GM18502 (cell line): ENCODE measurements around the gene SRSF1.
"Not testable (repeated sequence)": the region's sequence is repeated elsewhere in the genome, so short reads cannot be mapped to it uniquely, and the experiment has no call there.

ENCODE experiments used
- ATAC-seq: cut with Tn5 transposase; IDR thresholded peaks from one replicate; pipeline ENCODE4 v1.9.1; 2021; ENCODE audit warnings: mild to moderate bottlenecking; ENCODE audit not compliant: unreplicated experiment, poor library complexity

The SRSF1 gene

GRCh38 chr17:57971572-57971971, 35.5 kb downstream of the SRSF1 start:
- ATAC-seq: no peak

DNA sequence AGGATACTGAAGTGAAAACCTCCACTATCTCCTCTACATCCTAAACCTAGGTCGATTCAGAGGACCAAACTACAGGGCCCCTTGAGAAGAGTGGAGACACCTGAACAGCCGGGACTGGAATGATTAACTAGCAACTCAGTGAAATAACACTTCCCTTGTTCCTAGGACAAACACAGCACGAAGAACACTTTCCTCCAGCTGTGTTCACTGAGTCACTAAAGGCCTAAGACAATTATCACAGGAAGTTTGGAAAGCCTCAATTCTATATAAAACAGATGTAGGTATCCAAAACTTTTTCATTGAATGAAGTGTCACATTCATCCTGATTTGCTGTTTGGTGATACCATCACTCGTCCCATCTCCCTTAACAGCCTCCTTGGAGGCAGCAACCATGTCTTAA, 36.3 kb downstream of the SRSF1 start:
- ATAC-seq: no peak

GRCh38 chr17:57968456-57968855, 38.6 kb downstream of the SRSF1 start:
- ATAC-seq: no peak

GRCh38 chr17:57966875-57967274, 40.2 kb downstream of the SRSF1 start:
- ATAC-seq: no peak

DNA sequence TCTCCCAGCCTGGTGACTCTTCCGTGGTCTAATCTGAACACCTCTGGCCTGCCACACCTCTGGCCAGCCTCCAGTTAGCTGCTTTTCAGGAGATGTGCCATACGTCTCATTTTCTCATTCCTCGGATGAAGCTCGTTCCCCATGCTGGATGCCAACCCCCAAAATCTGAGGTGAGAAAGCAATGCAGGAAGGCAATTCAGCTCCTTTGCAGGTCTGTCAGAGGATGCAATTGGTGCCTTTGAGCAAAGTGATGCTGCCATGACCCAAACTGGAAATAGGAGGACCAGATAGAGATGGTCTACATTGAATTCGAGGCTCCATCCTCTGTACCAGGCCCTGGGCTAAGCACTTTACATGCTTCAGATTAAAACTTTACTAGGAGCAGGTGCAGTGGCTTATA, 40.8 kb downstream of the SRSF1 start:
- ATAC-seq: no peak

- ATAC-seq: no peak
These were observed 41.4 kb downstream of the SRSF1 start for GRCh38 chr17:57965521-57966160.

DNA sequence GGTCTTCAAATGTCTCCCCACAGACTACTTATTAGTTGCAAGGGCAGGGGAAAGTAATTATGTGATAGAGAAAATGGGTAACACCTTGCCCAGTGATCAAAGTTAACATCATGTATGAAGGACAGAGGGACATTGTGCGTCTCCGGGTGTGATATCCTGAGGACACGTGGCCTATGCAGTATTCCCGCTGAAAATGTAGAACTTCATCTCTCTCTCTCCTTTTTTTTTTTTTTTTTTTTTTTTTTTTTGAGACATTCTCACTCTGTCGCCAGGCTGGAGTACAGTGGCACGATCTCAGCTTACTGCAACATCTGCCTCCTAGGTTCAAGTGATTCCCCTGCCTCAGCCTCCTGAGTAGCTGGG, 43.9 kb downstream of the SRSF1 start:
- no peak for ATAC-seq

- ATAC-seq: no peak
These were observed 44.5 kb downstream of the SRSF1 start for GRCh38 chr17:57962279-57963148.

DNA sequence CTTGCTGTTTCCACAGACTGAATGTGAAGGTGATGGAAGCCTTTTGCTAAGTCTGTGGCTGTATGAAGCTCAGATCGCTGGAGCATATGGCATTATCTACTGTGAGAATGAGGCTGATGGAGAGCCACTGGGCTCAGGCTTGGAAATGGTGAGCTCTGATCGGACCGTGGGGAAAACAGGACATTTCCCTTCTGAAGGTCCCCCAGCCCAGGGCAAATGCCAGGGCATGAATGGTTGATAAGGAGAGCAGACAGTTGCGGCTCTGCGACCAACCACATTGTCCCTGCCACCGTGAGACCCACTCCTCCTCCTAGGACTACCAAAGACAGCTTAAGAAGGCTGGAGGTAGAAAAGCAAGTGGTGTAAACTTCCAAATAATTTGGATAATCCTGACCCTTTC, 47.1 kb downstream of the SRSF1 start:
- ATAC-seq: no peak

- not testable (repeated sequence) for ATAC-seq
These were observed 48.7 kb downstream of the SRSF1 start for GRCh38 chr17:57958391-57958790.

- ATAC-seq: no peak
These were observed 49.2 kb downstream of the SRSF1 start for GRCh38 chr17:57957886-57958285.

DNA sequence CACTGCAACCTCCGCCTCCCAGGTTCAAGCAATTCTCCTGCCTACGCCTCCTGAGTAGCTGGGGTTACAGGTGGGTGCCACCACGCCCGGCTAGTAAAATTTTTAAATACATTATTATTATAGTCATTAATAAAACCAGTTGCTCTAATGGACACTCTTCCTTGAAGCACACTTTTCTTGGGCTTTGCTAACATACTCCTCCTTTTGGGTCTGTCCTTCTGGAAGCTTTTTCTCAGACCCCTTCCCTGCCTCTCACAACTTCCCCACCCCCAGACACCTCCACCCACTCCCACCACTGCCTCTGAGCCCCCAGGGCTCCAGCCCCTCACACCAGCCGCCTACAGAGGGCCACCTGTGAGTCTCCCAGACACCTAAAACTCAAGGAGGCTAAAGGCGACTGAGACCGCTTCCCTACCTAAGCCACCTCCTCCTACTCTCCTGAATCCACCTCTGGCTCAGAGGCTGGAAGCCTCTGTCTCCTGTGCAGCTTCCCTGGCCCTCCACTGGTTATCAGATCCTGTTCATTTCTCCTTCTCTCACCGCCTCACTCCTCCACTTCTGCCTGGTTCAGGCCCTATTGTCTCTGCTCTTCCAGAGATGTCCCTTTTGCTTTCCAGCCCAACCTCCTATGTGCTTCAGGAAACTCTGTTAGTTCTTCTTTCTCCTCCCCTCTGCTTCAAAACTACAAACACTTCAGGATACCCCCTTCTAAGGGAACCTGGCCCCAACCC, 49.8 kb downstream of the SRSF1 start:
- no peak for ATAC-seq

GRCh38 chr17:57956291-57957119, 50.5 kb downstream of the SRSF1 start:
- ATAC-seq: no peak

DNA sequence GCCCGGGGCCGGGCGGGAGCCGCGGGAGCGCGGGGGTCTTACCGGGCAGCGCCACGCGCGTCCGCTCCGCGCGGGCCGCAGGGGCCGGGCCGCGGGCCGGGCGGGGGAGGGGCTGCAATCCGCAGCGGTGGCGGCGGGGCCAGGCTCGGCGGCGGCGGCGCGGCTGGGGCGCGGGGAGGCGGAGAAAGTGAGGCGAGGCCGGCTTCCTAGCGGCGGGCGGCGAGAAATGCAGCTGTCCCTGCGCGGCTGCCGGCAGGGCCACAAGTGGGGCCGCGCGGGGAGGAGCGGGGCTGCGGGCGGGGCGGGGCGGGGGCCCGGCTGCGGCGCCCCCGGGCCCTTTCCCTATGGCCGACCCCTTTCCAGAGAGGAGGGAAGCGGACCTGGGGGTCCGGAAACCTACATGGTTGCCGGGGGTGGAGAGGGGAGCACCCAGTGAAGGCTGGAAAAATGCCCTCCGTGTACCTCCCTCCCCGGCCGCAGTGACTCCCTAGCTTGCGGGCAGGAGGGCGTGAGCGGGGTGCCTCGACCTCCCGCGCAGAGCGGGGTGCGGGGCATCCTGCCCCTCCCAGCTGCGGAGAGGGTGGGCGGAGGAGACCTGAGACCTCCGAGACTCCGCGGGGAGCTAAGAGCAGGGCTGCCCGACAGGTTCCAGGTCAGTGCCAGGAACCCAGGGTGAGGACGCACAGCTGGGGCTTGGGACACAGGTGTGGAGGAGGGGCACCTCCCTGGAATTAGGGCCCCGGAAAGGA, 51.7 kb downstream of the SRSF1 start, which contains the start of gene CUEDC1:
TSS of gene CUEDC1 (minus strand) at position 230 of the 749 bp plus-strand sequence. CDS start 69,848 bp downstream, outside the sequence.
- no peak for ATAC-seq

GRCh38 chr17:57954397-57955182, 52.5 kb downstream of the SRSF1 start:
- no peak for ATAC-seq

GRCh38 chr17:57953705-57954396, 53.2 kb downstream of the SRSF1 start:
- ATAC-seq: no peak
